ENCODE results near the gene IFNL4.
"Not testable (repeated sequence)": the region's sequence is repeated elsewhere in the genome, so short reads cannot be mapped to it uniquely, and the experiment has no call there.

The IFNL4 gene

DNA sequence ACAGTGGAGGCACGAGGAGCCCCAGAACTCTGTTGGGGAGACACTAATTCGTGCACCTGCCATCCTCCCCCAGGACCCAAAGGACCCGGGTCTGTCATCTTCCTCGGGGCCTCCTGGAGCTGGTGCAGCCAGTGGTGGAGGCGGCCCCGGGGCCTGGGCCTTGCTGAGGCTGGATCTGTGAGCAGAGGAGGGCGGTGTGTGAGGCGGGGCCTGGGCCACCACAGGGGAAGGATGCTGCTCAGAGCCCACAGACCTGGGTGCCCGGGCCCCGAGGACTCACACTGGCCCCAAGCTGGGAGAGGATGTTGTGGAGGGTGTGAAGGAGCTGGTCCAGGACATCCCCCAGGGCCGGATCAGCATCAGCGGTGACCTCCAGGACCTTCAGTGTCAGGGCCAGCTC is 12.1 kb downstream of the IFNL4 start:
- no peak for DNase-seq (ENCODE audit: low read depth)
- TF ChIP-seq, protein P1, sequence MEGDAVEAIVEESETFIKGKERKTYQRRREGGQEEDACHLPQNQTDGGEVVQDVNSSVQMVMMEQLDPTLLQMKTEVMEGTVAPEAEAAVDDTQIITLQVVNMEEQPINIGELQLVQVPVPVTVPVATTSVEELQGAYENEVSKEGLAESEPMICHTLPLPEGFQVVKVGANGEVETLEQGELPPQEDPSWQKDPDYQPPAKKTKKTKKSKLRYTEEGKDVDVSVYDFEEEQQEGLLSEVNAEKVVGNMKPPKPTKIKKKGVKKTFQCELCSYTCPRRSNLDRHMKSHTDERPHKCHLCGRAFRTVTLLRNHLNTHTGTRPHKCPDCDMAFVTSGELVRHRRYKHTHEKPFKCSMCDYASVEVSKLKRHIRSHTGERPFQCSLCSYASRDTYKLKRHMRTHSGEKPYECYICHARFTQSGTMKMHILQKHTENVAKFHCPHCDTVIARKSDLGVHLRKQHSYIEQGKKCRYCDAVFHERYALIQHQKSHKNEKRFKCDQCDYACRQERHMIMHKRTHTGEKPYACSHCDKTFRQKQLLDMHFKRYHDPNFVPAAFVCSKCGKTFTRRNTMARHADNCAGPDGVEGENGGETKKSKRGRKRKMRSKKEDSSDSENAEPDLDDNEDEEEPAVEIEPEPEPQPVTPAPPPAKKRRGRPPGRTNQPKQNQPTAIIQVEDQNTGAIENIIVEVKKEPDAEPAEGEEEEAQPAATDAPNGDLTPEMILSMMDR (IDR thresholded peaks at IDR 0.05; ENCODE audit: control insufficient read depth, insufficient read depth, low read depth, low read length, missing control alignments), result no peak
- no peak overlapping the region for H3K4me3 ChIP-seq (ENCODE audit: control insufficient read depth, low read depth, low read length)

DNA sequence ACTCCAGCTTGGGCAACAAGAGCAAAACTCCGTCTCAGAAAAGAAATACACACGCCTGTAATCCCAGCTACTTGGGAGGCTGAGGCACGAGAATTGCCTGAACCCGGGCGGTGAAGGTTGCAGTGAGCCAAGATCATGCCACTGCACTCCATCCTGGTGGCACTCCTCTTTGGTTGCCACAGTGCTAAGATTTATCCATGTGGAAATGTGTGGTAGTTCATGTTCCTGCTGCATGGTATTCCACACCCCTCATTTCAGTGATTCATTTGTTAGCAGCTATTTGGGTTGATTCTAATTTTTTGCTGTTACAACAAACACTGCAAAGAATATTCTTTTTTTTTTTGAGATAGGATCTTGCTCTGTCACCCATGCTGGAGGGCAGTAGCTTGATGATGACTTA is 15.9 kb downstream of the IFNL4 start:
- DNase-seq (ENCODE audit: low read depth), result no peak
- H3K4me3 ChIP-seq (ENCODE audit: control insufficient read depth, low read depth, low read length), result no peak overlapping the region
- TF ChIP-seq, protein P1 (IDR thresholded peaks at IDR 0.05; ENCODE audit: control insufficient read depth, insufficient read depth, low read depth, low read length, missing control alignments), result no peak

DNA sequence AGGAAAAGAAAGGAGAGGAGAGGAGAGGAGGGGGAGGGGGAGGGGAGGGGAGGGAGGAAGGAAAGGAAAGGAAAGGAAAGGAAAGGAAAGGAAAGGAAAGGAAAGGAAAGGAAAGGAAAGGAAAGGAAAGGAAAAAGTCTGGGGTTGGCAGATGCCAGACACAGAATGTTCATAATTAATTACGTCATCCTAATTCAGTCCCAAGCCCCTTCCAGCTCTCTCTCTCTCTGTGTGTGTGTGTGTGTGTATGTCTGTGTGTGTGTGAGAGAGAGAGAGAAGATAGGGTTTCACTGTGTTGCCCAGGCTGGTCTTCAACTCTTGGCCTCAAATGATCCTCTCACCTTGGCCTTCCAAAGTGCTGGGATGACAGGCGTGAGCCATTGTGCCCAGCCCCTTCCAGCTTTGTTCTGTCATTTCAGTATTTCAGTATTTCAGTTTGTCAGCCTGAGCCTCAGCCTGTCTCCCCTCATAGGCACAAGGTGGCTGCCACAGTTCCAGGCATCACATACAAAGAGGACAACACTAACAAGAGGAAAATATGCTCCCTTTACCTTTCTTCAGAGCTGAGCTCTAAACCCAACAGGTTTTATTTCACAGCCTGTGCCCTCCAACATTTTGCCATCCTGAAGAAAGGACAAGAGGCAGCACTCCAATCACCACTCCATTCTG is 18.4 kb downstream of the IFNL4 start:
- TF ChIP-seq, protein P1 (IDR thresholded peaks at IDR 0.05; ENCODE audit: control insufficient read depth, insufficient read depth, low read depth, low read length, missing control alignments), result no peak
- no peak overlapping the region for H3K4me3 ChIP-seq (ENCODE audit: control insufficient read depth, low read depth, low read length)
- DNase-seq (ENCODE audit: low read depth), result no peak

DNA sequence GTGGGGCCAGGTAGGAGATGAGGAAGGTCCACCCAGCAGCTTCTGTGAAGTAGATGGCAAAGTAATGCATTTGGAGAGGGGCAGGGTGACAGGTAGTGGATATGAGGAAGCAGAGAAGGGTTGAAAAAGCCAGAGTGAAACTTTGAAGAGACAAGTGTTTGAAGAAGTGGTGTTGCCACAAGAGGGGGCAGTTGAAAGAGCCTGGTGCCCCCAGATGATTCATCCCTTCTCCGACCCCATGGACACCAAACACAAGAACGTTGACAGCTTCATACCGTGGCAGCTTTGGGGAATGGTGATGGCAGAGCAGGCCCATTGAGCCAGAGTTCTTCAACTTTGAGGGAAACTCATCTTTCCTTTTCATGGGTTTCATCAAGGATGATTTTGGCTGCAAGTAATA is 23.7 kb downstream of the IFNL4 start:
- no peak for DNase-seq (ENCODE audit: low read depth)
- TF ChIP-seq, protein P1 (IDR thresholded peaks at IDR 0.05; ENCODE audit: control insufficient read depth, insufficient read depth, low read depth, low read length, missing control alignments), result no peak
- no peak overlapping the region for H3K4me3 ChIP-seq (ENCODE audit: control insufficient read depth, low read depth, low read length)

DNA sequence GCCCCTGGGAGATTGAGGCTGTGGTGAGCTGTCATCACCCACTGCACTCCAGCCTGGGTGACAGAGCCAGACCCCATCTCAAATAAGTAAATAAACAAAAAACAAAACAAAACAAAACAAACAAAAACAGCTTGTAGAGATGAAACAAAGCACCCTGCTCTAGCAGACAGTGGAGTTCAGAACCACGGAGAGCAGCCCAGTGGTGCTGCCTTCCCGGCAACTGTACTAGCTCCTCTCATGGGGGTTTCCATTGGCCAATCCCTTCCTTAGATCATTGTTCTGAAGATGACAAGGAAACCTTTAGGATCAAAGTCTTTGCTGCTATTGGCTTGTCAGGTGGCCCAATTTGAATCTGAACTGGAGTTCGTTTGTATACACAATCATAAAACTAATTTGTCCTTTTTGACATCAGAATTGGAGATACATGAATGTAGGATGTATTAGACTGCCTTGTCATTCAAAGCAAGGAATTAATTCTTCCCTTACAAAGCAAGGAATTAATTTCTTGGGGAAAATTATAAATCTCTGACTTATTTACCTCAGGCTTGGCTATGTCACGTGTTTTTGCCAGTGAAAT is 24.9 kb downstream of the IFNL4 start:
- TF ChIP-seq, protein P1 (IDR thresholded peaks at IDR 0.05; ENCODE audit: control insufficient read depth, insufficient read depth, low read depth, low read length, missing control alignments), result no peak
- no peak overlapping the region for H3K4me3 ChIP-seq (ENCODE audit: control insufficient read depth, low read depth, low read length)
- no peak for DNase-seq (ENCODE audit: low read depth)

DNA sequence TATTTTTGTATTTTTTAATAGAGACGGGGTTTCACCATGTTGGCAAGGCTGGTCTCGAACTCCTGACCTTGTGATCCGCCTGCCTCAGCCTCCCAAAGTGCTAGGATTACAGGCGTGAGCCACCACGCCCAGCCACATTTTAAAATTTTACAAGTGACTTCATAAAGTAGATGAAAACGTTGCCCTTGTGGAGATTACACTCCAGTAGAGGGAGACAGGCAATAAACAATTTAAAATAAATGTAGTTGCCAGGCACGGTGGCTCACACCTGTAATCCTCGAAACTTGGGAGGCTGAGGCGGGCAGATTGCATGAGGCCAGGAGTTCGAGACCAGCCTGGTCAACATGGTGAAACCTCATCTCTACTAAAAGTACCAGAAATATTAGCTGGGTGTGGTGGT is 29.5 kb downstream of the IFNL4 start:
- not testable (repeated sequence) for DNase-seq (ENCODE audit: low read depth); H3K4me3 ChIP-seq (ENCODE audit: control insufficient read depth, low read depth, low read length)

DNA sequence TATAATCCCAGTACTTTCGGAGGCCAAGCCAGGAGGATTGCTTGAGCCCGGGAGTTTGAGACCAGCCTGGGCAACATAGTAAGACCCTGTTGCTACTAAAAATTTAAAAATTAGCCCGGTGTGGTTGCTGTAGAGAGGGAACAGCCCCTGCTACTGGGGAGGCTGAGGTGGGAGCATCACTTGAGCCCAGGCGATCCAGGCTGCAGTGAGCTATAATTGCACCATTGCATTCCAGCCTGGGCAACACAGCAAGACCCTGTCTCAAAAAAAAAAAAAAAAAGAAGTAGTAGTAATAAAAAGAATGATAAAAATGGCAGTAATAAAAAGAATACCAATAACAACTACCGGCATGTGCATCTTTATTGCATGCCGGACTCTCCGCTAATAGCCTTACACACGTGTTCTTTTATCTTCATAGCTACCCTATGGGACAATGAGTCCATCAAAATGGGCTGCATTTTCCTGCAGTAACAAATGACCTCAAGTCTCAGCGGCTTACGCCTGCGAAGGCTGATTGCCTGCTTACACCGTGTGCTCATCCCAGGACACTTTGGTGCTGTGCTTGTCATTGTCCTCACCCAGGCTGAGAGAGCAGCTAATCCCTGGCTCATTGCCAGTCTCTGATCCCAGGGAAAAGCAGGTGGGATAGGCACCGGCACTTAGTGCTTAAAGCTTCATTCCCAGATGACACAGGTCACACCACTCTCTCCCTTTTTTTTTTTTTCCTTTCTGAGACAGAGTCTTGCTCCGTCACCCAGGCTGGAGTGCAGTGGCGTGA is 30.2 kb downstream of the IFNL4 start:
- H3K4me3 ChIP-seq (ENCODE audit: control insufficient read depth, low read depth, low read length), result no peak overlapping the region
- DNase-seq (ENCODE audit: low read depth), result no peak
- TF ChIP-seq, protein P1 (IDR thresholded peaks at IDR 0.05; ENCODE audit: control insufficient read depth, insufficient read depth, low read depth, low read length, missing control alignments), result no peak
